Measurements from ENCODE around the gene AHCTF1. TPM values are rescaled to one million over a fixed set of nuclear protein-coding genes. Genes with fewer than 3 reads are reported as not detected.
"Not testable (repeated sequence)": the region's sequence is repeated elsewhere in the genome, so short reads cannot be mapped to it uniquely, and the experiment has no call there.

The AHCTF1 gene
- total RNA-seq, 1 donor, result 32.6 TPM

- Histone ChIP-seq H3K9me3 (ENCODE audit: low read depth, low read length) (no peaks in the 10 kb centered on the region), H3K27me3 (ENCODE audit: insufficient read depth, low read length) (no peaks in the 10 kb centered on the region), H3K4me3 (ENCODE audit: insufficient read depth, low read length) (no peak overlapping the region), H3K4me1 (ENCODE audit: insufficient read depth, low read length) (no peaks in the 10 kb centered on the region), H2AFZ (ENCODE audit: low read length) (no peak overlapping the region), H3K36me3 (ENCODE audit: insufficient read depth, low read length) (peaks cover 54% of the 10 kb centered on the region), H3K27ac (ENCODE audit: low read depth, low read length) (no peak overlapping the region), H3K79me2 (ENCODE audit: insufficient read depth, low read length) (peaks cover 2% of the 10 kb centered on the region), H3K4me2 (ENCODE audit: insufficient read depth, low read length) (no peak overlapping the region), H4K20me1 (ENCODE audit: insufficient read depth, low read length) (no peaks in the 10 kb centered on the region)
- no peak for DNase-seq (ENCODE audit: insufficient read length, low spot score, missing footprints)
- TF ChIP-seq CTCF (IDR thresholded peaks at IDR 0.05; ENCODE audit: extremely low read depth, low read depth, low read length), result no peak
Observed at GRCh38 chr1:246860401-246860800, 71.3 kb downstream of the AHCTF1 start.

- Histone ChIP-seq H3K79me2 (ENCODE audit: insufficient read depth, low read length) (peaks cover 2% of the 10 kb centered on the region), H4K20me1 (ENCODE audit: insufficient read depth, low read length) (no peaks in the 10 kb centered on the region), H2AFZ (ENCODE audit: low read length) (no peak overlapping the region), H3K9me3 (ENCODE audit: low read depth, low read length) (no peaks in the 10 kb centered on the region), H3K4me3 (ENCODE audit: insufficient read depth, low read length) (no peak overlapping the region), H3K27me3 (ENCODE audit: insufficient read depth, low read length) (no peaks in the 10 kb centered on the region), H3K4me1 (ENCODE audit: insufficient read depth, low read length) (no peaks in the 10 kb centered on the region), H3K27ac (ENCODE audit: low read depth, low read length) (no peak overlapping the region), H3K36me3 (ENCODE audit: insufficient read depth, low read length) (peaks cover 58% of the 10 kb centered on the region), H3K4me2 (ENCODE audit: insufficient read depth, low read length) (no peak overlapping the region)
- no peak for DNase-seq (ENCODE audit: insufficient read length, low spot score, missing footprints)
- no peak for TF ChIP-seq CTCF (IDR thresholded peaks at IDR 0.05; ENCODE audit: extremely low read depth, low read depth, low read length)
Observed at GRCh38 chr1:246856371-246856770, 75.4 kb downstream of the AHCTF1 start.

- not testable (repeated sequence) for H3K9me3 ChIP-seq (ENCODE audit: low read depth, low read length); H3K27ac ChIP-seq (ENCODE audit: low read depth, low read length); H3K4me3 ChIP-seq (ENCODE audit: insufficient read depth, low read length); H4K20me1 ChIP-seq (ENCODE audit: insufficient read depth, low read length); H2AFZ ChIP-seq (ENCODE audit: low read length); H3K27me3 ChIP-seq (ENCODE audit: insufficient read depth, low read length); H3K4me1 ChIP-seq (ENCODE audit: insufficient read depth, low read length); DNase-seq (ENCODE audit: insufficient read length, low spot score, missing footprints); H3K79me2 ChIP-seq (ENCODE audit: insufficient read depth, low read length); H3K4me2 ChIP-seq (ENCODE audit: insufficient read depth, low read length)
- peaks cover 37% of the 10 kb centered on the region for H3K36me3 ChIP-seq (ENCODE audit: insufficient read depth, low read length)
Observed at GRCh38 chr1:246850640-246851039, 81.1 kb downstream of the AHCTF1 start.

- no peaks in the 10 kb centered on the region for H3K79me2 ChIP-seq (ENCODE audit: insufficient read depth, low read length)
- H3K4me1 ChIP-seq (ENCODE audit: insufficient read depth, low read length), result no peaks in the 10 kb centered on the region
- H3K27me3 ChIP-seq (ENCODE audit: insufficient read depth, low read length), result no peaks in the 10 kb centered on the region
- H3K4me2 ChIP-seq (ENCODE audit: insufficient read depth, low read length), result no peak overlapping the region
- no peak for TF ChIP-seq CTCF (IDR thresholded peaks at IDR 0.05; ENCODE audit: extremely low read depth, low read depth, low read length)
- peaks cover 33% of the 10 kb centered on the region for H3K36me3 ChIP-seq (ENCODE audit: insufficient read depth, low read length)
- no peak for DNase-seq (ENCODE audit: insufficient read length, low spot score, missing footprints)
- H3K27ac ChIP-seq (ENCODE audit: low read depth, low read length), result no peak overlapping the region
- H3K9me3 ChIP-seq (ENCODE audit: low read depth, low read length), result no peaks in the 10 kb centered on the region
- H4K20me1 ChIP-seq (ENCODE audit: insufficient read depth, low read length), result no peaks in the 10 kb centered on the region
- no peak overlapping the region for H3K4me3 ChIP-seq (ENCODE audit: insufficient read depth, low read length)
- H2AFZ ChIP-seq (ENCODE audit: low read length), result no peak overlapping the region
Observed at GRCh38 chr1:246843876-246844275, 87.9 kb downstream of the AHCTF1 start.

- not testable (repeated sequence) for H3K4me2 ChIP-seq (ENCODE audit: insufficient read depth, low read length); H3K27me3 ChIP-seq (ENCODE audit: insufficient read depth, low read length); H4K20me1 ChIP-seq (ENCODE audit: insufficient read depth, low read length); H2AFZ ChIP-seq (ENCODE audit: low read length); H3K9me3 ChIP-seq (ENCODE audit: low read depth, low read length); H3K4me1 ChIP-seq (ENCODE audit: insufficient read depth, low read length); H3K27ac ChIP-seq (ENCODE audit: low read depth, low read length); DNase-seq (ENCODE audit: insufficient read length, low spot score, missing footprints); H3K4me3 ChIP-seq (ENCODE audit: insufficient read depth, low read length); H3K79me2 ChIP-seq (ENCODE audit: insufficient read depth, low read length)
- peaks cover 30% of the 10 kb centered on the region for H3K36me3 ChIP-seq (ENCODE audit: insufficient read depth, low read length)
Observed at GRCh38 chr1:246840761-246841160, 91.0 kb downstream of the AHCTF1 start.

Data from osteoblast (primary cell).